Right lobe of liver (tissue), 6 donors: ENCODE results near the gene GOLPH3. TPM values are rescaled to one million over a fixed set of nuclear protein-coding genes. Genes with fewer than 3 reads are reported as not detected.

Source experiments
- ATAC-seq, 4 donors: fragments of 200-7000 bp; cut with Tn5 transposase; one replicate each; pipeline ENCODE4 v1.9.1; 2020; ENCODE audit warnings: mild to moderate bottlenecking in 4 of 4, moderate library complexity in 4 of 4
- DNase-seq, 3 donors: peaks; one replicate each; pipeline ENCODE4 v3.0.0-alpha.2; 2020
- H3K27ac ChIP-seq, 3 donors: fragments of 200-600 bp; one replicate each; pipeline ENCODE4 v1.8.0; 2022
- H3K27me3 ChIP-seq, 2 donors: fragments of 200-600 bp; one replicate each; pipeline ENCODE4 v1.8.0; 2022
- H3K36me3 ChIP-seq, 4 donors: fragments of 200-600 bp; sonication (generic) in 1 of 4; one replicate each; pipeline versions ENCODE4 v1.5.1 to v1.8.0; 2017 to 2022; ENCODE audit warnings: control low read depth in 1 of 4
- H3K4me1 ChIP-seq, 4 donors: fragments of 200-600 bp; sonication (generic) in 1 of 4; one replicate each; pipeline versions ENCODE4 v1.5.1 to v1.8.0; 2017 to 2022; ENCODE audit warnings: control low read depth in 1 of 4
- H3K4me3 ChIP-seq, 3 donors: fragments of 200-600 bp; one replicate each; pipeline ENCODE4 v1.8.0; 2022
- H3K9me3 ChIP-seq, 4 donors: fragments of 200-600 bp; sonication (generic) in 1 of 4; one replicate each; pipeline versions ENCODE4 v1.5.1 to v1.8.0; 2017 to 2022; ENCODE audit warnings: control low read depth in 1 of 4
- CTCF ChIP-seq, 4 donors: fragments of 200-600 bp in 3 of 4; fragments of 450-650 bp in 1 of 4; IDR thresholded peaks; one replicate each; pipeline versions ENCODE4 v1.5.1 to v1.8.0; 2016 to 2022; ENCODE audit warnings: antibody characterized with exemption in 4 of 4, mild to moderate bottlenecking in 2 of 4
- POLR2A ChIP-seq: fragments of 450-650 bp; IDR thresholded peaks from one replicate; pipeline ENCODE4 v1.6.1; 2017; ENCODE audit warnings: antibody characterized with exemption, mild to moderate bottlenecking
- WGBS: methylation state at CpG from one replicate; pipeline ENCODE4 v1.1.6; 2018; ENCODE audit warnings: low coverage, low lambda C conversion rate; ENCODE audit not compliant: insufficient coverage; ENCODE audit errors: missing lambda C conversion rate; 5-methylcytosine and 5-hydroxymethylcytosine counted together
- intact Hi-C, 2 donors: fragments of 100-400 bp; cut with DNase I; formaldehyde crosslinking; loops; one replicate each; pipeline versions ENCODE4 v1.11.2 to v1.14.1; 2022
- total RNA-seq, 6 experiments: library from RNA; depleted of rRNA in 2 of 6; stranded (reverse); fragments of >200 nt in 2 of 6; fragmentation: NEBNext Ultra II Directional in 3 of 6; extraction: Animal tissue kit (Norgen Biotek cat#: 25700) in 3 of 6; gene quantifications; one replicate each; pipeline versions ENCODE4 v1.1.0 to v1.2.4, GENCODE V29; 2016 to 2023
- donor health status: DM: no; HTN: yes; CAD: no.
- donor health status: DM: no; HTN: no; CAD: no.
- donor health status: DM: no; HTN: no; CAD: no.
- donor health status: DM: no; HTN: yes; CAD: no.
- donor health status: DM: no; HTN: yes; CAD: no.

GOLPH3 gene
- total RNA-seq, 6 experiments from 2014 or later, result 59.1 to 141 (median 95.9) TPM

GRCh38 chr5:32098291-32098690 is 75.8 kb downstream of the GOLPH3 start:
- H3K36me3 ChIP-seq, result peaks cover 0 to 23% (median 12%) of the 10 kb centered on the region in 4 donors
- 47% methylated on average over 7 of the region's 9 CpGs for WGBS
- intact Hi-C loops, result no loop called here

GRCh38 chr5:32096891-32097595 is 77.1 kb downstream of the GOLPH3 start:
- intact Hi-C loops, result no loop called here
- TF ChIP-seq POLR2A (no peak), CTCF (IDR thresholded peaks at IDR 0.05) (no peak)
- 89% methylated on average over 8 of the region's 10 CpGs for WGBS
- Histone ChIP-seq H3K27me3 (no peaks in the 10 kb centered on the region), H3K4me1 (no peaks in the 10 kb centered on the region), H3K27ac (peak overlapping the region in 2 of 3 donors; percentile 6 to 69), H3K36me3 (peaks cover 0 to 11% (median 7%) of the 10 kb centered on the region in 4 donors), H3K9me3 (no peaks in the 10 kb centered on the region), H3K4me3 (no peak overlapping the region)
- DNase-seq (no peak), ATAC-seq (no peak)

More at GRCh38 chr5:32098291-32098690, 75.8 kb downstream of the GOLPH3 start:
- no peak for TF ChIP-seq CTCF (IDR thresholded peaks at IDR 0.05)
- TF ChIP-seq POLR2A, result no peak
- peak; percentile 59 to 83 (median 66) for ATAC-seq
- peak in 1 of 3 donors; percentile 42 for DNase-seq
- peak overlapping the region in 2 of 3 donors; percentile 27 to 69 for H3K27ac ChIP-seq
- no peaks in the 10 kb centered on the region for H3K9me3 ChIP-seq
- no peaks in the 10 kb centered on the region for H3K4me1 ChIP-seq
- no peaks in the 10 kb centered on the region for H3K27me3 ChIP-seq
- no peak overlapping the region for H3K4me3 ChIP-seq

GRCh38 chr5:32095261-32095671 is 78.9 kb downstream of the GOLPH3 start:
- WGBS, result 70% methylated on average over 4 of the region's 7 CpGs
- no peak for TF ChIP-seq CTCF (IDR thresholded peaks at IDR 0.05)
- TF ChIP-seq POLR2A, result no peak
- no peaks in the 10 kb centered on the region for H3K9me3 ChIP-seq
- H3K36me3 ChIP-seq, result peaks cover 0 to 2% (median 0%) of the 10 kb centered on the region in 4 donors
- H3K4me3 ChIP-seq, result no peak overlapping the region
- intact Hi-C loops, result no loop called here
- H3K27ac ChIP-seq, result no peak overlapping the region
- DNase-seq, result no peak
- peak in 1 of 4 donors; percentile 2 for ATAC-seq
- H3K4me1 ChIP-seq, result no peaks in the 10 kb centered on the region
- H3K27me3 ChIP-seq, result no peaks in the 10 kb centered on the region

- no peak for DNase-seq
- 51% methylated on average over 2 of the region's 5 CpGs for WGBS
- no peaks in the 10 kb centered on the region for H3K9me3 ChIP-seq
- H3K4me1 ChIP-seq, result no peaks in the 10 kb centered on the region
- no peak for ATAC-seq
- no peaks in the 10 kb centered on the region for H3K36me3 ChIP-seq
- TF ChIP-seq CTCF (IDR thresholded peaks at IDR 0.05) (no peak), POLR2A (no peak)
- H3K27me3 ChIP-seq, result no peaks in the 10 kb centered on the region
- intact Hi-C loops, result no loop called here
- no peak overlapping the region for H3K27ac ChIP-seq
- no peak overlapping the region for H3K4me3 ChIP-seq
Measured at GRCh38 chr5:32094691-32095090, 79.4 kb downstream of the GOLPH3 start.
